ENCODE measurements around the gene MSMO1.

MSMO1 gene

DNA sequence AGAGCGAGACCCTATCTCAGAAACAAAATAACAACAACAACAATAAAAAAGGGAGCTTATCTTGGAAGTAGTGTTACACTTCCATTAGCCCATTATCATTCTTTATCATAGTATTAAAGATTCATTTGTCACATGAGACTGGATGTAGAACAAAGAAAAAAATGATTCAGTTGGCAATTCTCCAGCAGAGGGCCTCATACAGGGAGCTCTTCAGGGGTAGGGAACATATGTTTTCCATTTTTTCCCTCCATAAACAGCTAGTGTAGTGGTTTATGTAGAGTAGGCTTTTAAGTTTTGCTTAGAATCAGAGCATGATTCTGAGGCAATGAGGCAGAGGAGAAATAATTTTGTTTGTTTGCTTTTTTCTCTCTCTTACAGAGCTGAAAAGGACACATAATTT, 57.1 kb downstream of the MSMO1 start:
- DNase-seq (ENCODE audit: low read depth, low spot score) = no peak
- H3K27ac ChIP-seq = no peak overlapping the region

DNA sequence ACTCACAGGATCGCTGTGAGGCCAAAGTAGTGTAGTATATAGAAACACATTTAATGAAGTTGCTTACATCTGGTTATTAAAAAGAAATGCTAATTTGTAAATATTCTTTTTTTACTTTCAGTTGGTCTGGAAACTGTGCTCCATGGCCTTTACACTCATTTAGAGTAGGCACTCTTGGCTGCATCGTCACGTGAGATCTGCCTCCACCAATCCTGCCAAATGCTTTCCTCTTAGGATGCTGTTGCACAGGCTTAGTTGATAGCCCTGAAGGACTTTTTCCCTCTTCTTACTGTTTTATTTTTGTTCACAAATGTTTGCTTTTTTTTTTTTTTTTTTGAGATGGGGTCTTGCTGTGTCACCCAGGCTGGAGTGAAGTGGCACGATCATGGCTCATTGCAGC, 57.7 kb downstream of the MSMO1 start:
- H3K27ac ChIP-seq = no peak overlapping the region
- DNase-seq (ENCODE audit: low read depth, low spot score) = no peak

DNA sequence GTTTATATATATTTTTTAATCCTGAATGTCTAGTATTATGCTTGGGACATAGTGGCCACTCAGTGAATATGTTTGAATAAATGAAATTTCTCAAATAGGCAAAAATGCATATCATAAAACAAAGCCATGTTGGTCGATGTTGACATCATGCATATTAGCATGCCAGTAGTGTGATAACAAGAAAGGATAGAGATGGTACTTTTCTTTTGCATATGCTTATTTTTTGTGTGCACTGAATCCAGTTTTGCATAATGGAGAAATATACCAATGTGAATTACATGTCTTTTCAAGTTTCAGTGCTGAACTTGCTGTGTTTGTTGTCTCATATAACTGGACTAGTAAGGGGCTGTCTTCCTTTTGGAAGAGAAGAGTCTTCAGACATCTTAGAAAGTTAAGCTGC, 58.9 kb downstream of the MSMO1 start:
- no peak for DNase-seq (ENCODE audit: low read depth, low spot score)
- no peak overlapping the region for H3K27ac ChIP-seq

DNA sequence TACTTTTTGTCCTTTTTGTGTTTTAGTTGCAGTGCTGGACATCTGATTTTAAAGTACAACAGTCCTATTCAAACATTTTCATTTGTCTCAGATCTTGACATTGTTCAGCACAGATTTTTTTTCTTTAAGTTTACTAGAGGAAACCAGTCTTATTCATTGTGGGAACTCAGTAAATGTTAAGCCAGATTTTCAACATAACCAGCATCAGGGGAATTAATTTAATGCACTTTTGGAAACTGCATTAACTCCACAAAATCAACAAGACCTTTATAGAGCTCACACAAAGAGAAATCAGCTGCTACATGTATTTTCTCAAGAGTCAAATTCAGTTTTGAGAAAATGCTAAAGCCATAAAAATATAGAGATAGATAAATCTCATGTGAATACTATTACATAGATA, 61.3 kb downstream of the MSMO1 start:
- no peak overlapping the region for H3K27ac ChIP-seq
- no peak for DNase-seq (ENCODE audit: low read depth, low spot score)
